Measurements from ENCODE around the gene PIWIL1. TPM values are rescaled to one million over a fixed set of nuclear protein-coding genes. Genes with fewer than 3 reads are reported as not detected.

The PIWIL1 gene
- total and polyA plus RNA-seq, 11 donors: not detected

DNA sequence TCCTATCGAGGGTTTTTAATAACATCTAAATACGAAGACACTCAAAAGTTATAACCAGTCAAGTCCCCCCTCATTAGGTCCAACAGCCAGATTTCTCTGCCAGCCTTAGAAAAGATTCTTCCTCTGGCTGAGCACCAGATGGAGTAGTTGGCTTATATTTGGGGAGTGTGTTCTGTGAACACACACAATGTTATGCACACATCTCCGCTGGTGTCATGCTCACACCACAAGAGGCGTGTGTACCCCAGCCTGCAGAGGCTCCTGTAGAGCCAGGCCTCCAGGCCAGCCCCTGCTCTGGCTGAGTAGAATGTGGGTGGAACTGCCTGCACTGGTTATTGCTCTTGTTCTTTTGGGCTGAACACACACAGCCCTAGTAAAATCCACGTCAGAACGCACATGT is 64.0 kb downstream of the PIWIL1 start:
- peak in 3 of 4 donors; percentile 18 to 66 (median 49) for ATAC-seq
- 62 to 69% (median 65%) methylated on average over 6 of the region's 6 CpGs for WGBS, 4 donors

DNA sequence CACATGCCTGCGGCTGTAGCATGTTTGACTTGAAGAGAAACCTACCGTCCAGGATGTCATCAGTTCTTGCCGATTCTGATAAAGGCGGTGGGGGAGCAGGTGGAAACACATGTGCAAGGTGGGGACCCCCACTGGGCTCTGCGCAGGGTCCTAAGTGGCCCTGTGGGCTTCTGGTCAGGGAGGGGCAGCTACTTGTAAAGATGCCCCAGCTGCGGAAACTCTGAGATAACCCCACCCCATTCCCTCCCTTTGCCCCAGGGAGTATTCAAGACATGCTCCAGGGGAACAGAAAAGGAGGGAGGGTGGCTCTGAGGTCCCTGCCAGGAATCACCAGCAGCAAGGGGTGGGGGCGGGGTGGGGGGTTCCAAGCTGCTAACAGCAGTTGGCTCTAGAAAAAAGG is 67.6 kb downstream of the PIWIL1 start:
- ATAC-seq (no peak), DNase-seq (no peak)
- 21 to 28% (median 25%) methylated on average over 7 of the region's 7 CpGs for WGBS, 4 donors
- Histone ChIP-seq H3K27ac (no peak overlapping the region), H3K9me3 (no peaks in the 10 kb centered on the region), H3K36me3 (no peaks in the 10 kb centered on the region), H3K27me3 (peaks cover 0 to 40% (median 2%) of the 10 kb centered on the region in 9 donors), H3K4me3 (no peak overlapping the region), H3K4me1 (no peaks in the 10 kb centered on the region)
- intact Hi-C loops (cut with DNase I): loop anchor here in 2 of 10 donors (10.0 kb wide), 2 partner anchors 339 to 409 kb away; no protein-coding TSS in a partner anchor
- TF ChIP-seq, protein P1, sequence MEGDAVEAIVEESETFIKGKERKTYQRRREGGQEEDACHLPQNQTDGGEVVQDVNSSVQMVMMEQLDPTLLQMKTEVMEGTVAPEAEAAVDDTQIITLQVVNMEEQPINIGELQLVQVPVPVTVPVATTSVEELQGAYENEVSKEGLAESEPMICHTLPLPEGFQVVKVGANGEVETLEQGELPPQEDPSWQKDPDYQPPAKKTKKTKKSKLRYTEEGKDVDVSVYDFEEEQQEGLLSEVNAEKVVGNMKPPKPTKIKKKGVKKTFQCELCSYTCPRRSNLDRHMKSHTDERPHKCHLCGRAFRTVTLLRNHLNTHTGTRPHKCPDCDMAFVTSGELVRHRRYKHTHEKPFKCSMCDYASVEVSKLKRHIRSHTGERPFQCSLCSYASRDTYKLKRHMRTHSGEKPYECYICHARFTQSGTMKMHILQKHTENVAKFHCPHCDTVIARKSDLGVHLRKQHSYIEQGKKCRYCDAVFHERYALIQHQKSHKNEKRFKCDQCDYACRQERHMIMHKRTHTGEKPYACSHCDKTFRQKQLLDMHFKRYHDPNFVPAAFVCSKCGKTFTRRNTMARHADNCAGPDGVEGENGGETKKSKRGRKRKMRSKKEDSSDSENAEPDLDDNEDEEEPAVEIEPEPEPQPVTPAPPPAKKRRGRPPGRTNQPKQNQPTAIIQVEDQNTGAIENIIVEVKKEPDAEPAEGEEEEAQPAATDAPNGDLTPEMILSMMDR (IDR thresholded peaks at IDR 0.05): no peak
- no peak for TF ChIP-seq POLR2A (IDR thresholded peaks at IDR 0.05)

More for the DNA sequence above, 64.0 kb downstream of the PIWIL1 start:
- H3K36me3 ChIP-seq: no peaks in the 10 kb centered on the region
- no peak overlapping the region for H3K27ac ChIP-seq
- intact Hi-C loops (cut with DNase I): loop anchor here (2.0 to 10.0 kb wide), 5 partner anchors 343 to 416 kb away; no protein-coding TSS in a partner anchor
- no peaks in the 10 kb centered on the region for H3K4me1 ChIP-seq
- H3K9me3 ChIP-seq: no peaks in the 10 kb centered on the region
- no peak for DNase-seq
- no peak overlapping the region for H3K4me3 ChIP-seq
- TF ChIP-seq, protein P1 (IDR thresholded peaks at IDR 0.05): peak in 8 of 12 donors; percentile 7 to 52 (median 44)
- no peak for TF ChIP-seq POLR2A (IDR thresholded peaks at IDR 0.05)
- H3K27me3 ChIP-seq: peaks cover 0 to 34% (median 2%) of the 10 kb centered on the region in 9 donors

DNA sequence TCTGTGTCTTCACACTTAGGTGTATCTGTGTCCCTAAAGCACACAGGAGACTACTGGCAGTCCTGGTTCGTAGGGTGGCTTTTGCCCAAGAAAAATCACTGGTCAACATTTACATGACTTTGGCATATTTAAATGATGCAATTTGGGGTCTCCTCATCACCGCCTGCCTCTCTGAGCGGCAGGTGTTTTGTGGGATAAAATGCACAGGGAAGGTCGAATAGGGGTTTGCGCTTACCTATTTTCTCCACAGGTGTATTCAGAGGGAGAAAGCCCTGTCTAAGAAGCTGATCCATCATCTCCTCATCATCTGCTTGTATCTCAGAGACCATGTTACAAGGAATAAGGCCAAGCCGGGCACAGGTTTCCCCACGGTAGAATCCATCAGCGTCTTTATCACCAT is 74.7 kb downstream of the PIWIL1 start:
- TF ChIP-seq, protein P1 (IDR thresholded peaks at IDR 0.05): no peak
- 75 to 93% (median 89%) methylated on average over 8 of the region's 8 CpGs for WGBS, 4 donors
- Histone ChIP-seq H3K4me1 (no peaks in the 10 kb centered on the region), H3K27me3 (peaks cover 0 to 39% (median 0%) of the 10 kb centered on the region in 9 donors), H3K27ac (no peak overlapping the region), H3K36me3 (no peaks in the 10 kb centered on the region), H3K9me3 (no peaks in the 10 kb centered on the region), H3K4me3 (no peak overlapping the region)
- ATAC-seq (no peak), DNase-seq (no peak)
- intact Hi-C loops (cut with DNase I): no loop called here

DNA sequence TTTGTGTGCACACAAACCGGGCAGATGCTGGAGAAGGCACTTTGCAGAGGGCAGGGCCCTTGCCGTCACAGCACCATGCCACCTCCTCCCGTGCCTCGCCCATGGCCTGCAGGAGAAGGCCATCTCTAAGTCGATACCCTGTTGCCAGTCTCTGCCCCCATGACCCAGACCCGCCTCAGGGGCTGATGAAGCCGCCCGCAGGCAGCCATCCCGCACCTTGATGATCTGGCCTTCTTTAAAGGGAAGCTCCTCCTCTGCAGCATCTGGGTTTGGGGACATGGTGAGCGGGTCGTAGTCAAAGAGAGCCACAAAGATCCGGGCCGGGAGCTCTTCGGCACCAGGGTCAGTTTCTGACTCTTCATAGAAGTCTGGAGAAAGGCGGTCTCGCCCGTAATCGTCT is 76.2 kb downstream of the PIWIL1 start:
- DNase-seq: no peak
- no peak for ATAC-seq
- TF ChIP-seq, protein P1 (IDR thresholded peaks at IDR 0.05): no peak
- TF ChIP-seq POLR2A (IDR thresholded peaks at IDR 0.05): no peak
- no peaks in the 10 kb centered on the region for H3K4me1 ChIP-seq
- H3K27me3 ChIP-seq: peaks cover 0 to 41% (median 0%) of the 10 kb centered on the region in 9 donors
- intact Hi-C loops (cut with DNase I): no loop called here
- WGBS, 4 donors: 87 to 95% (median 88%) methylated on average over 15 to 18 of the region's 18 CpGs
- H3K36me3 ChIP-seq: no peaks in the 10 kb centered on the region
- H3K4me3 ChIP-seq: no peak overlapping the region
- H3K9me3 ChIP-seq: no peaks in the 10 kb centered on the region
- H3K27ac ChIP-seq: no peak overlapping the region

Data from heart left ventricle (tissue), 16 donors.